ENCODE results near the gene SLC27A6. TPM values are rescaled to one million over a fixed set of nuclear protein-coding genes. Genes with fewer than 3 reads are reported as not detected.

The SLC27A6 gene
- total RNA-seq, 1 donor from 2014 or later: 0.39 TPM

DNA sequence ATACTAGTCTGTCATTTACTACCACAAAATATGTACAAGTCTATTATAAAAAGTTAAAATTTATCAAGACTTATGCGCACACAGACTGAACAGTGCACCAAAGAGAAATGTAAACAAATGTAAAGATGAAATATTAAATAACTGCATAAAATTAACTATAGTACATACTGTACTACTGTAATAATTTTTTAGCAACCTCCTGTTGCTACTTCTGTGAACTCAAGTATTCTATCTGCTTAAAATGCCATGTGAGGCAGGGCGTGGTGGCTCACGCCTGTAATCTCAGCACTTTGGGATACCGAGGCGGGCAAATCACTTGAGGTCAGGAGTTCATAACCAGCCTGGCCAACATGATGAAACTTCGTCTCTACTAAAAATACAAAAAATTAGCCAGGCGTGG is 115.5 kb downstream of the SLC27A6 start:
- H3K27me3 Mint-ChIP-seq (ENCODE audit: low read depth, unreplicated experiment): peaks cover 4% of the 10 kb centered on the region
- DNase-seq (ENCODE audit: low read depth): no peak
- no peaks in the 10 kb centered on the region for H3K27me3 ChIP-seq (ENCODE audit: insufficient read depth, low read length)

DNA sequence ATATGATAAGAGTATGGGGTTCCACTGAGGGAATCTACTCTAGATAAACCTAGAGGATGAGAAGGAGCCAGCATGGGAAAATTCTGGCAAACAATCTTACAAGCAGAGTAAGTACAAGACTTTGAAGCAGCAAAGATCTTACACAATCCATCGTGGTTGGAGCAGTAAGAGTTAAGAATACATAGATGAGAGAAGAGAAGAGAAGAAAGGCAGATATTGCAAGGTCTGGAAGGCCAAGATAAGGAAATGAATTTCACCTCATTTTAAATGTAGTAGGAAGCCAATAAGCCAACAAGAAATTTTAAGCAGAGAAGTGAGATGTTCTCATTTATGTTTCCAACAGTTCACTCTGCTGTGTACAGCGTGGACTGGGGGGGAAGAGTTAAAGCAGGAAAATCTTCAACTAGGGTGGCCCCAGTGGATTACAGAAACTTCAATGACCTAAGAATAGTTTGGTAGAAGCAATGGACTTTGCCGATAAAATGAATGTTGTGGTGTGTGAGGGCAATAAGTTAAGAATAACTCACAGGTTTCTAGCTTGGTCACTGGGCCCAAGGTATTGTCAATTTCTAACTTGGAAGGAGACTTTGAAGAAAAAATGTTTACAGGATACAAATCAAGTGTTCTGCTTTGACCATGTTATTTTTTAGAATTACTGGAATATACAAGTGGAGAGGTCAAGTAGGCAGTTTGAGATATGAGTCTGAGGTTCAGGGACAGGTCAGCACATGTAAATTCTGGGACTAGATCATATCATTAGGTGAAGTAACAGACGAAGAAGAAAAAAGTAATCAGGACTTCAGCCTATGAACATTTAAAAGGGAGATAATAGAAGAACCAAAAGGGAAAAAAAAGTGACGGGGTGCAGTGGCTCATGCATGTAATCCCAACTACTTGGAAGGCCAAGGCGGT is 117.2 kb downstream of the SLC27A6 start:
- Histone ChIP-seq H4K20me1 (ENCODE audit: insufficient read depth, low read length) (no peaks in the 10 kb centered on the region), H3K27ac (ENCODE audit: low read depth, low read length) (no peak overlapping the region), H3K4me3 (ENCODE audit: insufficient read depth, low read depth, low read length) (no peak overlapping the region), H3K4me1 (ENCODE audit: insufficient read depth, low read length) (no peaks in the 10 kb centered on the region), H3K9me3 (ENCODE audit: insufficient read depth, low read depth, low read length) (no peaks in the 10 kb centered on the region), H3K36me3 (ENCODE audit: insufficient read depth, low read length) (no peaks in the 10 kb centered on the region), H3K4me2 (ENCODE audit: low read length) (no peak overlapping the region), H3K9ac (ENCODE audit: low read length) (no peak overlapping the region), H3K79me2 (ENCODE audit: insufficient read depth, low read length) (no peaks in the 10 kb centered on the region), H2AFZ (ENCODE audit: low read depth, low read length) (no peak overlapping the region), H3K27me3 (ENCODE audit: insufficient read depth, low read length) (no peaks in the 10 kb centered on the region)
- Mint-ChIP-seq H3K9me3 (ENCODE audit: unreplicated experiment) (no peaks in the 10 kb centered on the region), H3K27ac (ENCODE audit: unreplicated experiment) (no peak overlapping the region), H3K36me3 (ENCODE audit: low read depth, unreplicated experiment) (no peaks in the 10 kb centered on the region), H3K4me1 (ENCODE audit: low read depth, unreplicated experiment) (no peaks in the 10 kb centered on the region), H3K4me3 (ENCODE audit: unreplicated experiment) (no peak overlapping the region), H3K27me3 (ENCODE audit: low read depth, unreplicated experiment) (peaks cover 4% of the 10 kb centered on the region)
- TF ChIP-seq EZH2 (IDR thresholded peaks at IDR 0.05; ENCODE audit: insufficient read depth, low read length): no peak
- TF ChIP-seq, protein P1, sequence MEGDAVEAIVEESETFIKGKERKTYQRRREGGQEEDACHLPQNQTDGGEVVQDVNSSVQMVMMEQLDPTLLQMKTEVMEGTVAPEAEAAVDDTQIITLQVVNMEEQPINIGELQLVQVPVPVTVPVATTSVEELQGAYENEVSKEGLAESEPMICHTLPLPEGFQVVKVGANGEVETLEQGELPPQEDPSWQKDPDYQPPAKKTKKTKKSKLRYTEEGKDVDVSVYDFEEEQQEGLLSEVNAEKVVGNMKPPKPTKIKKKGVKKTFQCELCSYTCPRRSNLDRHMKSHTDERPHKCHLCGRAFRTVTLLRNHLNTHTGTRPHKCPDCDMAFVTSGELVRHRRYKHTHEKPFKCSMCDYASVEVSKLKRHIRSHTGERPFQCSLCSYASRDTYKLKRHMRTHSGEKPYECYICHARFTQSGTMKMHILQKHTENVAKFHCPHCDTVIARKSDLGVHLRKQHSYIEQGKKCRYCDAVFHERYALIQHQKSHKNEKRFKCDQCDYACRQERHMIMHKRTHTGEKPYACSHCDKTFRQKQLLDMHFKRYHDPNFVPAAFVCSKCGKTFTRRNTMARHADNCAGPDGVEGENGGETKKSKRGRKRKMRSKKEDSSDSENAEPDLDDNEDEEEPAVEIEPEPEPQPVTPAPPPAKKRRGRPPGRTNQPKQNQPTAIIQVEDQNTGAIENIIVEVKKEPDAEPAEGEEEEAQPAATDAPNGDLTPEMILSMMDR (IDR thresholded peaks at IDR 0.05; ENCODE audit: insufficient read depth, low read depth, low read length): no peak
- FAIRE-seq (no peak), DNase-seq (ENCODE audit: low read depth) (no peak)

More for the DNA sequence above, 115.5 kb downstream of the SLC27A6 start:
- Mint-ChIP-seq H3K36me3 (ENCODE audit: low read depth, unreplicated experiment) (no peaks in the 10 kb centered on the region), H3K27ac (ENCODE audit: unreplicated experiment) (no peak overlapping the region), H3K4me3 (ENCODE audit: unreplicated experiment) (no peak overlapping the region), H3K4me1 (ENCODE audit: low read depth, unreplicated experiment) (no peaks in the 10 kb centered on the region), H3K9me3 (ENCODE audit: unreplicated experiment) (no peaks in the 10 kb centered on the region)
- no peaks in the 10 kb centered on the region for H3K79me2 ChIP-seq (ENCODE audit: insufficient read depth, low read length)
- TF ChIP-seq, protein P1 (IDR thresholded peaks at IDR 0.05; ENCODE audit: insufficient read depth, low read depth, low read length): no peak
- TF ChIP-seq EZH2 (IDR thresholded peaks at IDR 0.05; ENCODE audit: insufficient read depth, low read length): no peak
- no peak overlapping the region for H3K4me3 ChIP-seq (ENCODE audit: insufficient read depth, low read depth, low read length)
- no peak for FAIRE-seq
- H4K20me1 ChIP-seq (ENCODE audit: insufficient read depth, low read length): no peaks in the 10 kb centered on the region
- H3K9ac ChIP-seq (ENCODE audit: low read length): no peak overlapping the region
- no peak overlapping the region for H2AFZ ChIP-seq (ENCODE audit: low read depth, low read length)
- no peak overlapping the region for H3K4me2 ChIP-seq (ENCODE audit: low read length)
- no peaks in the 10 kb centered on the region for H3K4me1 ChIP-seq (ENCODE audit: insufficient read depth, low read length)
- H3K36me3 ChIP-seq (ENCODE audit: insufficient read depth, low read length): no peaks in the 10 kb centered on the region
- H3K9me3 ChIP-seq (ENCODE audit: insufficient read depth, low read depth, low read length): no peaks in the 10 kb centered on the region
- no peak overlapping the region for H3K27ac ChIP-seq (ENCODE audit: low read depth, low read length)

Other genes with a start within 250 kb of the SLC27A6 start
- 6.5 and 8.4 TPM in 2 replicates for gene ISOC1, start 129.3 kb downstream of the SLC27A6 start, total RNA-seq

Measured in astrocyte (in vitro differentiated cells and primary cell).